Liver (tissue), 9 donors: Measurements from ENCODE around the gene ACOT9. TPM values are rescaled to one million over a fixed set of nuclear protein-coding genes. Genes with fewer than 3 reads are reported as not detected.

ENCODE experiments used
- DNase-seq: peaks from one replicate; pipeline ENCODE4 v3.0.0-alpha.2; 2017; ENCODE audit warnings: low spot score
- H3K27ac ChIP-seq, 2 donors: one replicate each; pipeline ENCODE4 v1.7.0; 2013; ENCODE audit warnings: inconsistent platforms in 2 of 2, low read length in 2 of 2, control low read depth in 1 of 2, low read depth in 1 of 2, mild to moderate bottlenecking in 1 of 2
- H3K27me3 ChIP-seq, 4 donors: one replicate each; pipeline versions ENCODE4 v1.6.1 to v1.7.0; 2013; ENCODE audit warnings: low read length in 3 of 4, inconsistent platforms in 1 of 4, mild to moderate bottlenecking in 1 of 4, moderate library complexity in 1 of 4; ENCODE audit not compliant: control insufficient read depth in 4 of 4, insufficient read depth in 4 of 4
- H3K36me3 ChIP-seq, 4 donors: one replicate each; pipeline versions ENCODE4 v1.6.1 to v1.7.0; 2013; ENCODE audit warnings: low read length in 3 of 4, mild to moderate bottlenecking in 3 of 4, low read depth in 1 of 4, moderate library complexity in 1 of 4; ENCODE audit not compliant: control insufficient read depth in 4 of 4, insufficient read depth in 3 of 4
- H3K4me1 ChIP-seq, 4 donors: one replicate each; pipeline versions ENCODE4 v1.6.1 to v1.7.0; 2013; ENCODE audit warnings: low read length in 3 of 4, mild to moderate bottlenecking in 3 of 4, moderate library complexity in 1 of 4; ENCODE audit not compliant: control insufficient read depth in 4 of 4, insufficient read depth in 4 of 4
- H3K4me3 ChIP-seq, 3 donors: one replicate each; pipeline versions ENCODE4 v1.6.1 to v1.7.0; 2013; ENCODE audit warnings: low read length in 3 of 3, control low read depth in 1 of 3, low read depth in 1 of 3, mild to moderate bottlenecking in 1 of 3
- H3K9ac ChIP-seq, 2 donors: one replicate each; pipeline ENCODE4 v1.7.0; 2013; ENCODE audit warnings: low read length in 2 of 2, mild to moderate bottlenecking in 2 of 2, moderate library complexity in 2 of 2, control low read depth in 1 of 2, low read depth in 1 of 2
- H3K9me3 ChIP-seq, 4 donors: one replicate each; pipeline versions ENCODE4 v1.6.1 to v1.7.0; 2013; ENCODE audit warnings: low read length in 3 of 4; ENCODE audit not compliant: control insufficient read depth in 4 of 4
- ATF3 ChIP-seq: IDR thresholded peaks from 2 replicates; pipeline ENCODE4 v1.6.1; 2016; ENCODE audit warnings: antibody characterized with exemption
- CTCF ChIP-seq: fragments of 150-350 bp; IDR thresholded peaks from 2 replicates; pipeline ENCODE4 v1.5.1; 2017; ENCODE audit warnings: improper control_type of control experiment, low read depth, low read length; ENCODE audit not compliant: missing input control
- EGR1 ChIP-seq, 2 donors: IDR thresholded peaks; 2 replicates each; pipeline ENCODE4 v1.6.1; 2016 to 2018; ENCODE audit warnings: antibody characterized with exemption in 2 of 2, low read depth in 2 of 2
- FOXA1 ChIP-seq: IDR thresholded peaks from 2 replicates; pipeline ENCODE4 v1.6.1; 2016; ENCODE audit warnings: antibody characterized with exemption
- FOXA2 ChIP-seq: IDR thresholded peaks from 2 replicates; pipeline ENCODE4 v1.6.1; 2016; ENCODE audit warnings: antibody characterized with exemption
- GABPA ChIP-seq, 2 donors: IDR thresholded peaks in 1 of 2; conservative IDR thresholded peaks in 1 of 2; 2 replicates each; pipeline ENCODE4 v1.6.1; 2016; ENCODE audit warnings: antibody characterized with exemption in 2 of 2, mild to moderate bottlenecking in 1 of 2, moderate library complexity in 1 of 2
- HNF4A ChIP-seq, 2 donors: conservative IDR thresholded peaks; 2 replicates each; pipeline ENCODE4 v1.6.1; 2016; ENCODE audit warnings: antibody characterized with exemption in 2 of 2, mild to moderate bottlenecking in 2 of 2
- HNF4G ChIP-seq: IDR thresholded peaks from 2 replicates; pipeline ENCODE4 v1.6.1; 2016; ENCODE audit warnings: antibody characterized with exemption
- JUND ChIP-seq, 2 donors: IDR thresholded peaks; 2 replicates each; pipeline ENCODE4 v1.6.1; 2016; ENCODE audit warnings: antibody characterized with exemption in 2 of 2
- MAX ChIP-seq: IDR thresholded peaks from 2 replicates; pipeline ENCODE4 v1.6.1; 2016; ENCODE audit warnings: antibody characterized with exemption
- NR2F2 ChIP-seq: IDR thresholded peaks from 2 replicates; pipeline ENCODE4 v1.6.1; 2016; ENCODE audit warnings: antibody characterized with exemption
- RAD21 ChIP-seq, 2 donors: IDR thresholded peaks; 2 replicates each; pipeline ENCODE4 v1.6.1; 2016; ENCODE audit warnings: antibody characterized with exemption in 2 of 2, mild to moderate bottlenecking in 2 of 2
- RXRA ChIP-seq, 2 donors: IDR thresholded peaks; 2 replicates each; pipeline ENCODE4 v1.6.1; 2017 to 2018; ENCODE audit warnings: antibody characterized with exemption in 2 of 2, mild to moderate bottlenecking in 1 of 2
- SP1 ChIP-seq: IDR thresholded peaks from 2 replicates; pipeline ENCODE4 v1.6.1; 2018; ENCODE audit warnings: antibody characterized with exemption, mild to moderate bottlenecking
- TAF1 ChIP-seq: conservative IDR thresholded peaks from 2 replicates; pipeline ENCODE4 v1.6.1; 2016; ENCODE audit warnings: antibody characterized with exemption, mild to moderate bottlenecking
- YY1 ChIP-seq: IDR thresholded peaks from 2 replicates; pipeline ENCODE4 v1.6.1; 2016; ENCODE audit warnings: antibody characterized with exemption, mild to moderate bottlenecking
- ZBTB33 ChIP-seq: IDR thresholded peaks from 2 replicates; pipeline ENCODE4 v1.6.1; 2016; ENCODE audit warnings: antibody characterized with exemption
- WGBS: extraction: QIAGEN DNeasy Blood & Tissue Kit; methylation state at CpG from one replicate; pipeline ENCODE4 v1.1.7; 2013; 5-methylcytosine and 5-hydroxymethylcytosine counted together
- polyA plus RNA-seq, 2 donors: library from polyadenylated mRNA; stranded (reverse) in 1 of 2; unstranded in 1 of 2; fragments of 200-250 nt in 1 of 2; fragments of >200 nt in 1 of 2; fragmentation: Nextera tagmentation in 1 of 2; extraction: Ambion mirVana in 1 of 2; gene quantifications; one replicate each; pipeline versions ENCODE4 v1.2.1 to v1.2.3, GENCODE V29; 2013 to 2015
- total RNA-seq, 2 donors: library from RNA; depleted of rRNA; stranded (reverse); fragments of >200 nt; gene quantifications; one replicate each; pipeline ENCODE4 v1.2.3, GENCODE V29; 2014
- TF ChIP-seq, protein P1 (sequence below): IDR thresholded peaks from 2 replicates; pipeline ENCODE4 v1.6.1; 2016; ENCODE audit warnings: antibody characterized with exemption, mild to moderate bottlenecking
- donor health status: healthy.
- donor health status: healthy.
- donor health status: healthy.
- donor health status: healthy.
- donor health status: healthy.

The ACOT9 gene
- total and polyA plus RNA-seq, 4 donors = 9.3 to 16.3 (median 11.6) TPM

GRCh38 chrX:23770142-23770541 lies 27.1 kb upstream of the ACOT9 start:
- Histone ChIP-seq H3K27ac (peak overlapping the region; percentile 23 to 25), H3K9me3 (no peaks in the 10 kb centered on the region), H3K36me3 (no peaks in the 10 kb centered on the region), H3K4me3 (no peak overlapping the region), H3K9ac (no peak overlapping the region), H3K27me3 (no peaks in the 10 kb centered on the region), H3K4me1 (peaks cover 0 to 18% (median 8%) of the 10 kb centered on the region in 4 donors)
- no peak for DNase-seq
- TF ChIP-seq HNF4G (peak; percentile 79), RAD21 (IDR thresholded peaks at IDR 0.05) (peak in 1 of 2 donors; percentile 11), NR2F2 (no peak), ATF3 (no peak), FOXA1 (no peak), YY1 (peak; percentile 11), CTCF (no peak), JUND (IDR thresholded peaks at IDR 0.05) (peak in 1 of 2 donors; percentile 70), FOXA2 (no peak), MAX (peak; percentile 40), ZBTB33 (peak; percentile 69), HNF4A (conservative IDR thresholded peaks at IDR 0.05) (peak; percentile 93 to 94), EGR1 (IDR thresholded peaks at IDR 0.05; ENCODE audit: low read depth in 2 of 2) (no peak), TAF1 (no peak), SP1 (peak; percentile 84), GABPA (IDR thresholded peaks at IDR 0.05 in 1 of 2, conservative IDR thresholded peaks at IDR 0.05 in 1 of 2) (no peak), RXRA (IDR thresholded peaks at IDR 0.05) (peak; percentile 73 to 78)
- TF ChIP-seq, protein P1, sequence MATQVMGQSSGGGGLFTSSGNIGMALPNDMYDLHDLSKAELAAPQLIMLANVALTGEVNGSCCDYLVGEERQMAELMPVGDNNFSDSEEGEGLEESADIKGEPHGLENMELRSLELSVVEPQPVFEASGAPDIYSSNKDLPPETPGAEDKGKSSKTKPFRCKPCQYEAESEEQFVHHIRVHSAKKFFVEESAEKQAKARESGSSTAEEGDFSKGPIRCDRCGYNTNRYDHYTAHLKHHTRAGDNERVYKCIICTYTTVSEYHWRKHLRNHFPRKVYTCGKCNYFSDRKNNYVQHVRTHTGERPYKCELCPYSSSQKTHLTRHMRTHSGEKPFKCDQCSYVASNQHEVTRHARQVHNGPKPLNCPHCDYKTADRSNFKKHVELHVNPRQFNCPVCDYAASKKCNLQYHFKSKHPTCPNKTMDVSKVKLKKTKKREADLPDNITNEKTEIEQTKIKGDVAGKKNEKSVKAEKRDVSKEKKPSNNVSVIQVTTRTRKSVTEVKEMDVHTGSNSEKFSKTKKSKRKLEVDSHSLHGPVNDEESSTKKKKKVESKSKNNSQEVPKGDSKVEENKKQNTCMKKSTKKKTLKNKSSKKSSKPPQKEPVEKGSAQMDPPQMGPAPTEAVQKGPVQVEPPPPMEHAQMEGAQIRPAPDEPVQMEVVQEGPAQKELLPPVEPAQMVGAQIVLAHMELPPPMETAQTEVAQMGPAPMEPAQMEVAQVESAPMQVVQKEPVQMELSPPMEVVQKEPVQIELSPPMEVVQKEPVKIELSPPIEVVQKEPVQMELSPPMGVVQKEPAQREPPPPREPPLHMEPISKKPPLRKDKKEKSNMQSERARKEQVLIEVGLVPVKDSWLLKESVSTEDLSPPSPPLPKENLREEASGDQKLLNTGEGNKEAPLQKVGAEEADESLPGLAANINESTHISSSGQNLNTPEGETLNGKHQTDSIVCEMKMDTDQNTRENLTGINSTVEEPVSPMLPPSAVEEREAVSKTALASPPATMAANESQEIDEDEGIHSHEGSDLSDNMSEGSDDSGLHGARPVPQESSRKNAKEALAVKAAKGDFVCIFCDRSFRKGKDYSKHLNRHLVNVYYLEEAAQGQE = no peak
- WGBS = 30% methylated on average over 2 of the region's 2 CpGs
